Stimulated activated naive CD8-positive, alpha-beta T cell treated with anti-CD3 and anti-CD28 coated beads, Interleukin-15, Interleukin-2, amounts not matched to agents 100 ng/mL and 50 ng/mL, for 24 hours (primary cell): Measurements from ENCODE around the gene TSPO2.
"Not testable (repeated sequence)": the region's sequence is repeated elsewhere in the genome, so short reads cannot be mapped to it uniquely, and the experiment has no call there.

Source experiments
- H3K27ac Mint-ChIP-seq: one replicate; pipeline ENCODE4 v1.8.0; 2021; ENCODE audit warnings: mild to moderate bottlenecking, mixed read lengths
- H3K27me3 Mint-ChIP-seq: one replicate; pipeline ENCODE4 v1.8.0; 2021; ENCODE audit warnings: mixed read lengths
- H3K36me3 Mint-ChIP-seq: one replicate; pipeline ENCODE4 v1.8.0; 2021; ENCODE audit warnings: low read depth, mixed read lengths
- H3K4me1 Mint-ChIP-seq: one replicate; pipeline ENCODE4 v1.8.0; 2021; ENCODE audit warnings: low read depth, mixed read lengths
- H3K4me3 Mint-ChIP-seq: one replicate; pipeline ENCODE4 v1.8.0; 2021; ENCODE audit warnings: mild to moderate bottlenecking, mixed read lengths
- H3K9me3 Mint-ChIP-seq: one replicate; pipeline ENCODE4 v1.8.0; 2021; ENCODE audit warnings: mixed read lengths

TSPO2 gene, protein sequence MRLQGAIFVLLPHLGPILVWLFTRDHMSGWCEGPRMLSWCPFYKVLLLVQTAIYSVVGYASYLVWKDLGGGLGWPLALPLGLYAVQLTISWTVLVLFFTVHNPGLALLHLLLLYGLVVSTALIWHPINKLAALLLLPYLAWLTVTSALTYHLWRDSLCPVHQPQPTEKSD

DNA sequence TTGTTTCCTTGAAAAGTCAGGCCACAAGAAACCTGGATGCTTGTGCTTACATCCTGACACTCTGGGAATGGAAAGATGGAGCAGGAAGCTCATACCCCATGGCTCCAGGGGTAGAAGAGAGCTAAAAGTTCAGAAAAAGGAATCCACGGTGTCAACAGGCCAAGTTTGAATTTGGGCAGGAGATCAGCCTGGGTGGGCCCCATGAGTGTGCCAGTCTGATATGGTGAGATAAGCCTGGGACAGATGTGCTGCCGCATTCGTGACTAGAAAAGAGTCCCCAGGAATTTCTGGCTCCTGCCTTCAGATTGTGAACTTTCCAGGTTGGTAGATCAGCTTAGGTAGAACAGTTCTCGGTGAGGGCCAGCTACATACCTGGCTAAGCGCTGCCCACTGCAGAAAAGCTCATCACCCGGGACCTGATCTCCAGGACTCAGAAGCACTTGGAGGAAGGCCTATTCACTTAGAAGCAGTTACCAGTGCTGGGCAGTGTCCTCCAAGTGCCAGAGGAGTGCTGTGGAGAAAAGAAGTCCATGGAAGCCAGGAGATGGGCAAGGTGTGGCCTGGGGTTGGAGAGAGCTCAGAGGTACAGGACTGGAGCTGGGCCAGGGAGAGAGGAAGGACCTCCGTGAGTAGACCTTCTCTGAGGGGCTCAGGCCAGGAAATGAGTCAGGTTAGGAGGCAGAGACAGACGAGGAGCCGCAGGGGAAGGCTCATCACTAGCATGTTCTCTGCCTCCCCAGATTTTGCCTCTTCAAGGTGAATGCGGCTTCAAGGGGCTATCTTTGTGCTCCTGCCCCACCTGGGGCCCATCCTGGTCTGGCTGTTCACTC lies at the start of gene TSPO2:
Gene TSPO2, plus strand, starts transcription at position 242 of the 830 bp plus-strand sequence. Its CDS starts 519 bp downstream, at position 761.
- Mint-ChIP-seq H3K27me3 (no peaks in the 10 kb centered on the region), H3K4me3 (no peak within 1 kb of the TSS), H3K4me1 (peaks cover 3% of the 10 kb centered on the region), H3K9me3 (no peaks in the 10 kb centered on the region), H3K36me3 (peaks cover 4% of the 10 kb centered on the region), H3K27ac (no peak within 1 kb of the TSS)

DNA sequence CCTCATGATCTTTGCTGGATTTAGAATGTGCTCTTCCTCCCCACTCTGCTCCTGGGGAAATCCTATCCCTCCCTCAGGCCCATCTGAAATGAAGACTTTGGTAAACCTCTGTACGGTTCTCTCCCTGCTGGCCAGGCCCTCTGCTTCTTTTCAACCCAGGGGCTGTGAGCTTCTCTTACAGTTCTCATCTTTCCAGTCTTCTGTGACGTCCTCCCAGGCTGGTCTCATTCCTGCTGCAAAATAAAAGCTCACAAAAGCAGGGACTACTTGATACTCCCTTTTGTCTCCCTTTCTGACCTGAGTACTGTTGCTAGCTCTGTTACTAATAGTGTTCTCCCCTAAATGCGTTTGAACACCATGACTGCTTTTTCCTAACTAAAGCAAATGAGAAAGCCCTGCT lies 49.5 kb upstream of the TSPO2 start:
- Mint-ChIP-seq H3K27me3 (peaks cover 35% of the 10 kb centered on the region), H3K9me3 (no peaks in the 10 kb centered on the region), H3K4me1 (no peaks in the 10 kb centered on the region), H3K27ac (no peak overlapping the region), H3K4me3 (no peak overlapping the region), H3K36me3 (no peaks in the 10 kb centered on the region)

DNA sequence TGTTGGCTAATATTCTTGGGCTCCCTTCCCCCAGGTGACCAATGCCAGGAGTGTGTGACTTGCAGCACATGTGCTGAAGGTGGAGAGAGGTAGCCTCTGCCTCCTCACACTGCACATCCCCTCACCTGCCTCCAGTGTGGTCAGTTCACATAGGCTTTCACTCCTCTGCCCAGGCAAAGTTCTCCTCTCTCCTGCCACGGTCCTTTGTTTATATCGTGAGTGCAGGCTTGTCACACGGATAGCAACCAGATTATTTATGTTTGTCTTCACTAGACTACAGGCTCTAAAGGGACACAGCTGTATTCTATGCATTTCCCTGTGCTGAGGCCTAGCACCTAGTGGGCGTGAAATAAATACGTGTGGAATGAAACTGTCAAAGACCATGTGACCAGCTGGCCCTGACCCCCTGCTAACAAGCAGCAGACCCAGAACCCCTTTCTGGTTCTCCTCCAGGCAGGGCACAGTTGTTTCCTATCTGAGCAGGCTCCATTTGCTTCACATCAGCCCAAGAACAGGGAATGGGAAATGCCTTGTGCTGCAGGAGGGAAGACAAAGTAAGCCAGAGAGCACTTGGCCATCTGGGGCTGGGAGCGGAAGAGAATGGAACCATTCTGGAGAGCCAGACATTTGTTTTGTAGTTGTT lies 45.6 kb upstream of the TSPO2 start:
- Mint-ChIP-seq H3K27ac (no peak overlapping the region), H3K9me3 (no peaks in the 10 kb centered on the region), H3K4me1 (no peaks in the 10 kb centered on the region), H3K36me3 (no peaks in the 10 kb centered on the region), H3K4me3 (no peak overlapping the region), H3K27me3 (peaks cover 31% of the 10 kb centered on the region)

DNA sequence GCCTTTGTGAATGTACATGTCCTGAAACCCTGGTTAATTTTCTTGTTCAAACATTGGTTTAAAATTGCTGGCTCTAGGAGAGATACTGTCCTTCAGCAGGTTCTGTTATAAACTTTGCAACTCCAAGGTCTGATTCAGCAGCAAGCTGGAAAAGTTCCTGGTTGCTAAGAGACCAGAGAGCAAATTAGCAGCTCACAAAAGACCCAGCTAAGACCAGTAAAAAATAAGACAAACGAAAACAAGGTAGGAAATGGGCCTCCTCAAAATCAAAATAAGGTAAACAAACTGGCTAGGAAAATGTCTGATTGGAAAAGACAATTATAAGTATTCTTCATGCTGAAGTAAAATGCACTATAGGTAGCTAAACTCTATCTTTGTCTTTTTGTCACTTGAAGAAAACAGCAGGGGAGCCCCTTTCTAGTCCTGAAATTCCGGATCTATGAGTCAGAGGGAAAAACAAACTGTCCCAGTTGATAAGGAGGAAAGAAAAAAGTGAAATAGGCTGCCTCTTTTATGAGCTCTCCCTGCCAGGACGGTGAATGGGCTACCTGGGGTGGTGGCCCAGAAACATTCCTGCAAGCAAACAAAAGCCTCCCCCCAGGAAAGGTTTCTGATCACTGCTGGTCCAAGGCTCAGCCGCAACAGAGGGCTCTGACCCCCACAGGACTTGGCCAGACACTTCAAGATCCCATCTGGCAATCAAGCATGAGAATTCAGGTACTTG lies 44.9 kb upstream of the TSPO2 start:
- Mint-ChIP-seq H3K27ac (no peak overlapping the region), H3K4me1 (no peaks in the 10 kb centered on the region), H3K27me3 (peaks cover 31% of the 10 kb centered on the region), H3K36me3 (no peaks in the 10 kb centered on the region), H3K4me3 (no peak overlapping the region), H3K9me3 (no peaks in the 10 kb centered on the region)

DNA sequence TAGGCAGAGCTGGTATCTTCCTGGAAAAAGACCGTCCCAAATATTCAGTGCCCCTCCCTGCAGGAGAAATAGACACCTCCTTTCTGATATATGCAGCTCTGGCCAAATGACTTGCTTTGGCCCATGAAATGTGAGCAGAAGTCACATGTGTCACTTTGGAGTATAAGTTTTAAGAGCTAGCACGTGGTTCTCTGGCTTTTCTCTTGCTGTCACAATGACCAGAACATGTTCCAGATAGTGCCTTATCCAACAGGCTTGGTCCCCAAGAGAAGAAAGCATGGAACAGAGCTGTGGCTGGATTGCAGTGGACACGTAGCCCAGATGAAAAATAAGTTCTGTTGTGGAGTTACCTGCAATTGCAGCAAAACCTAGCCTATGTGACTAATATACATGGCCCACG lies 43.6 kb upstream of the TSPO2 start:
- Mint-ChIP-seq H3K27me3 (peaks cover 38% of the 10 kb centered on the region), H3K36me3 (no peaks in the 10 kb centered on the region), H3K27ac (no peak overlapping the region), H3K4me3 (no peak overlapping the region), H3K9me3 (no peaks in the 10 kb centered on the region), H3K4me1 (no peaks in the 10 kb centered on the region)

DNA sequence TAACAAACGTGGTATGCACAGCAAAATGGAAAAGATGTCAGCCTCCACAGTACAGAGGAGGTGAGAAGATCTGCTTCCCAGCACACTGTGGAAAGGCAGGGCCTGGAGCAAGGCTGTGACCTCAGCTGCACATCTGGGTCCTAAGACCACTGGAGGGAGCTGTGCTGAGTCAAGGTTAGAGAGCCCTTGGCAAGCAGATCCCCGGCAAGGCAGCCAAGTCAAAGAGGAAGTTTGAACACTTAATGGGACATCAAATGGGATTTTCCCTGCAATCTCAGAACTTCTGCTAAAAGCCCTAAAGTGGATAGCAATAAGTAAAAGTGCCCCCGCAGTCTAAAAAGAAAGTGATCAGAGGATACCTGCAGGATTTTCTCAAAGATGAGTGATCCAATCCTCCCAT lies 42.7 kb upstream of the TSPO2 start:
- H3K9me3 Mint-ChIP-seq: no peaks in the 10 kb centered on the region
- H3K36me3 Mint-ChIP-seq: no peaks in the 10 kb centered on the region
- H3K27ac Mint-ChIP-seq: no peak overlapping the region
- peaks cover 41% of the 10 kb centered on the region for H3K27me3 Mint-ChIP-seq
- no peak overlapping the region for H3K4me3 Mint-ChIP-seq
- H3K4me1 Mint-ChIP-seq: no peaks in the 10 kb centered on the region

DNA sequence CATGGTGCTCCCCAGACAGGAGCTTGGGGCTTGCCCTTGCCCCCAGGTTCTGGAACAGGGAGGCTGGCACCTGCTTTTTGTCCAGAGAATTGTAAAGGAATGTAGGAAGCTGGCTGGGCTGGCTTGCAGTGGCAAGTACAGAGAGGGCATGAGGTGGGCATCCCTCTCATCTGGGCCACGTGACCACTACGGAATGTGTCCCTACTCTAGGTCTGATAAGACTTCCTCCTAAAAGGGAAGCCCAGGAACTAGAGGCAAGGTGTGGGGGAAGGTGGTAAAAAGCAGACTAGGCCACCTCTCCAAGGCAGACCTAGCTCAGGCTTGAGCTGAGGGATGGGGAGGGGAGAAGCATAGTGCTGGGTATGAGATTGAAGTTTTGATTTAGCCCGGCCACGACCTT lies 42.0 kb upstream of the TSPO2 start:
- Mint-ChIP-seq H3K27me3 (peaks cover 39% of the 10 kb centered on the region), H3K4me1 (no peaks in the 10 kb centered on the region), H3K9me3 (no peaks in the 10 kb centered on the region), H3K36me3 (no peaks in the 10 kb centered on the region), H3K27ac (no peak overlapping the region), H3K4me3 (no peak overlapping the region)

DNA sequence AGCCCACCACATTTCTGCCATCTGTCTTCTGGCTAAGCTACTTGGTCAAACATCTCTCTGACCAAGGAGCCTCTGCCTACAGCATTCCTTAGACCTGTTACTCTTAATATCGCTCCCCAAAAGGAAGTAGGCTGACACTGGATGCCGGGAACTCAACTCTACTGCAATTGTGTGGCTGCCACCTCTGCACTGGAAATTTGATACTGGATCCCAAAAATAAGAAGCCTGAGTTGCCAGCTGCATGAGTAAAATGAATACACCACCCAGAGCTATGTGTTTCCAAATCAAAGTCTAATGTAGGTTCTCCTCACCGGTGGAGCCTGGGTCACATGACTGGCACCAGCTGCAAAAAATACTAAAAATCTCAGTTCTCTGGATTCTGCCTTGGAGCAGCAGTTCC lies 40.1 kb upstream of the TSPO2 start:
- Mint-ChIP-seq H3K9me3 (no peaks in the 10 kb centered on the region), H3K27ac (no peak overlapping the region), H3K4me1 (no peaks in the 10 kb centered on the region), H3K36me3 (no peaks in the 10 kb centered on the region), H3K27me3 (peaks cover 35% of the 10 kb centered on the region), H3K4me3 (no peak overlapping the region)

DNA sequence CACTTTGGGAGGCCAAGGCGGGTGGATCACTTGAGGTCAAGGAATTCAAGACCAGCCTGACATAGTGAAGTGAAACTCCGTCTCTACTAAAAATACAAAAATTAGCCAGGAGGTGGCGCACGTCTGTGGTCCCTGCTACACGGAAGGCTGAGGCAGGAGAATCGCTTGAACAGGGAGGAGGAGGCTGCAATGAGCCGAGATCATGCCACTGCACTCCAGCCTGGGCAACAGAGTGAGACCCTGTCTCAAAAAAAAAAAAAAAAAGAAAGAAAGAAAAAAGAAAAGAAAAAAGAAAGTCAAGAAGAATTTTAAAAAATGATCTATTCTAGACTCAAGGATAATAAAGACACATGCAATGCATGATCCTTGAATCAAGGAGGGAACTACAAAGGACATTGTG lies 36.0 kb upstream of the TSPO2 start:
- not testable (repeated sequence) for H3K27ac Mint-ChIP-seq, H3K4me1 Mint-ChIP-seq, H3K9me3 Mint-ChIP-seq, H3K36me3 Mint-ChIP-seq, H3K4me3 Mint-ChIP-seq
- peaks cover 27% of the 10 kb centered on the region for H3K27me3 Mint-ChIP-seq

DNA sequence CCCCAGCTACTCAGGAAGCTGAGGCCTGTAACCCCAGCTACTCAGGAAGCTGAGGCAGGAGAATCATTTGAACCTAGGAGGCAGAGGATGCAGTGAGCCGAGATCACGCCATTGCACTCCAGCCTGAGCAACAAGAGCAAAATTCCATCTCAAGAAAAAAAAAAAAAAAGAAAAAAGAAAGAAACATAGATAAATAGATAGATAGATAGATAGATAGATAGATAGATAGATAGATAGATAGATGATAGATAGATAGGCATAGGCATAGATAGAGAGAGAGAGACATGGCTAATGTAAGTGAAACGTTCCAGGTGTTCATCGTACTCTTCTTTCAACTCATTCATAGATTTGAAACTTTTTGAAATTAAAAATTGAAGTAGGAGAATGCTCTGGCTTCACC lies 35.3 kb upstream of the TSPO2 start:
- H3K27me3 Mint-ChIP-seq: peaks cover 22% of the 10 kb centered on the region
- H3K36me3 Mint-ChIP-seq, H3K27ac Mint-ChIP-seq, H3K4me3 Mint-ChIP-seq, H3K9me3 Mint-ChIP-seq, H3K4me1 Mint-ChIP-seq: not testable (repeated sequence)

DNA sequence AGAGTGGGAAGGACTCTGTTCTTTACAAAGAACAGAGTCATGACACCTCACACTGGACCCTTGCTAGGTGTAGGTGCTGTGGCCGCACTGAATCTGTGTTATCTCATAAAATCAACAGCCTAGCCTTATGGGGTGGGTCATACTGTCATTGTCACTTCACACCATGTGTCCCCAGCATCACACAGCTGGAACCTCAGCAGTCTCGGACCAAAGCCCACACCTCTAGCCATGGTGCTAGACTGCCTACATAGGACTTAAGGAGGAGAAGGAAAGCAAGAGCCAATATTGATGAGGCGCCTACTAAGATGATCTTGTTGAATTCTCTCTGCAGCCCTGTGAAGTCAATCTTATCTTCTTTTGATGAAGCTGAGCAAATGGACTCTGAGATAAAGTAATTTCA lies 34.3 kb upstream of the TSPO2 start:
- H3K27ac Mint-ChIP-seq: no peak overlapping the region

DNA sequence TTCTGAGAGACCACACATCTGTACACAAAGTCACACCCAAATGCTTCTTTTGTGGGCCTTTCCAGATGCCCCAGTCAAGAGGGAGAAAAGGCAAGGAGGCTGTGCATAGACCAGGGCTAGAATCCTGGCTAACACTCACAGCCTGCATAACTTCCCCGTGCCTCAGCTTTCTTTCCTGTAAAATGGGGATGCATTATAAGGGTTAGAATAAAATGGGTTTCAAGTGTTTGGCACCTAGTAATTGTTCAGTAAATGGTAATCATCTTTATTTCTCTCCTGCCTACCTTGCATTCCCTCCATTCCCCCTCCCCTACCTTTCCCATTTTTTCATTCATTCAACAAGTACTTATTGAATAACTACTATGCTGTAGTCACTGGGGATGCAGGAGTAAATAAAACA lies 32.6 kb upstream of the TSPO2 start:
- no peaks in the 10 kb centered on the region for H3K36me3 Mint-ChIP-seq
- no peak overlapping the region for H3K27ac Mint-ChIP-seq
- no peak overlapping the region for H3K4me3 Mint-ChIP-seq
- no peaks in the 10 kb centered on the region for H3K4me1 Mint-ChIP-seq
- H3K27me3 Mint-ChIP-seq: peaks cover 7% of the 10 kb centered on the region
- H3K9me3 Mint-ChIP-seq: no peaks in the 10 kb centered on the region

More for the DNA sequence above, 34.3 kb upstream of the TSPO2 start:
- H3K4me3 Mint-ChIP-seq: no peak overlapping the region
- H3K36me3 Mint-ChIP-seq: no peaks in the 10 kb centered on the region
- H3K9me3 Mint-ChIP-seq: no peaks in the 10 kb centered on the region
- H3K27me3 Mint-ChIP-seq: peaks cover 16% of the 10 kb centered on the region
- H3K4me1 Mint-ChIP-seq: no peaks in the 10 kb centered on the region

DNA sequence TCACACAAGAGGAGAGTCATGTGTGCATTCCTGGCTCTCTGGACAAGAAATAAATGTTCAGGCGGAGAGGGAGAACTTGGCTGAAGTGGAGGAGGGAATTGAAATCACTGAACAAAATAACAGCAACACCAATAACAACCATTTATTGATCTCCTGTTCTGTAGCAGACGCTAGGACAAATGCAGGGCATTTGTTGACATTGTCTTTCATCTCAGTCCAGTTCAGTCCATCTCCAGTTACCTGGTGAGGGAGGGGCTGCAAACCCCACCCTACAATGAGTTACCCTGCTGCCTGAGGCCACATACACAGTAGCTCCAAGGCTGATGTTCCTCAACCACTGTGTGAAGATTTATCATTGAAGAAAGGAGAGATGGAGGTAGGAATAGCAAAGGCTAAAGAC lies 30.6 kb upstream of the TSPO2 start:
- Mint-ChIP-seq H3K27ac (no peak overlapping the region), H3K27me3 (no peaks in the 10 kb centered on the region), H3K4me3 (no peak overlapping the region), H3K4me1 (no peaks in the 10 kb centered on the region), H3K9me3 (no peaks in the 10 kb centered on the region), H3K36me3 (no peaks in the 10 kb centered on the region)

DNA sequence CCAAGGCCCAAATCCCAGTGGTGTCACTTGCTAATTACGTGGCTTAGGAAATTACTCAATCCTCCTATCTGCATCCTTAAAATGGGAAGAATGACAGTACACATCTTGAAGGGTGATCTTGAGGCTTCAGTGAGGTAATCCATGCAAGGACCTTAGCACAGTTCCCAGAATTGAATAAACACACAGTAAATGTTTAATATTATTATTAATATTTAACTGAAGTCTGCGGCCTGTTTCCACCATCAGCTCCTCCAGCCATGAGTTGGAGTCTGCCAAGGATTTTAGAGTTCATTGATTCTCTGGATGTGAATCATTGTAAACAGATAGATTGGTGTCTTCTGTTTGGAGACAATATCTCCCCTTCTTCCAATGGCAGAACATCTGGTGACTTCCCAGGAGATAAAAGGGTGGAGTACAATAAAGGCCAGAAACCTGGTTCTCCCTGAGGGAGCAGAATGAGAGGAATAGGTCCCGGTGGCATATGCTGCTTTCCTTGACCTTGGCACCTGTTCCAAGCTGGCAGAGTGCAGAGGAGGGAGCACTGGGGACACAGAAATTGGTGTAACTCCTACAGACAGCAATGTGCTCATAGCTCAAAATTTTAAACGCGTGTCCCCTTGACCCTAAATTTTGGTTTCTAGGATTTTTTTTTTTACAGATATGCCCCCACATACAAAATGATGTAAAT lies 28.7 kb upstream of the TSPO2 start:
- Mint-ChIP-seq H3K4me3 (no peak overlapping the region), H3K4me1 (no peaks in the 10 kb centered on the region), H3K36me3 (no peaks in the 10 kb centered on the region), H3K27me3 (no peaks in the 10 kb centered on the region), H3K9me3 (no peaks in the 10 kb centered on the region), H3K27ac (no peak overlapping the region)
